NCI-H446 treated with DMSO at 0.1 percent for 48 hours (cell line): Measurements from ENCODE around the gene ATG3.
A peak's percentile ranks its signal among the peaks of the same experiment; 100 is the strongest.
"Not testable (repeated sequence)": the region's sequence is repeated elsewhere in the genome, so short reads cannot be mapped to it uniquely, and the experiment has no call there.

Experiments
- DNase-seq: peaks from one replicate; lab custom pipeline; 2025; lab: John Stamatoyannopoulos, UW

Gene ATG3

GRCh38 chr3:112561734-112562529, at the start of gene ATG3, which contains the start of gene SLC35A5:
TSS of gene ATG3 (minus strand) at chr3:112561962. CDS start at chr3:112561528, 434 bp downstream.
TSS of gene SLC35A5 (plus strand) at chr3:112562045. CDS start at chr3:112563404, 1,359 bp downstream.
- peak; percentile 97 for DNase-seq

GRCh38 chr3:112610121-112610520, 48.4 kb upstream of the ATG3 start:
- no peak for DNase-seq

GRCh38 chr3:112607863-112608262, 46.1 kb upstream of the ATG3 start:
- no peak for DNase-seq

DNA sequence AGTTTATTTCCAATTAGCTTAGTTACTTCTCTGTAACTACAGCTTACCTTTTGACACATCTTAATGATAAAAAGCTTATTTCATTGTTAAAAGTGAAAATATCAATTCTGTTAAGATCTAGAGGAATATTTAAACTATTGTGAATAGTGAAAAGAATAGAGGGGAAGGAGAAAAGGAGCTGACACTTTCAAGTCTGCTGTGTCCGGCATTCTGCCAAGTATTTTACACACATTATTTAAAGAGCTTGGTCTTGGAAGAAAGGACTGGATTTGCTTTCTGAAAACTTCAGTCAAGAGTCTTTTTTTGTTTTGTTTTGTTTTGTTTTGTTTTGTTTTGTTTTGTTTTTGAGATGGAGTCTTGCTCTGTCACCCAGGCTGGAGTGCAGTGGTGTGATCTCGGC, 44.3 kb upstream of the ATG3 start:
- DNase-seq, result no peak

DNA sequence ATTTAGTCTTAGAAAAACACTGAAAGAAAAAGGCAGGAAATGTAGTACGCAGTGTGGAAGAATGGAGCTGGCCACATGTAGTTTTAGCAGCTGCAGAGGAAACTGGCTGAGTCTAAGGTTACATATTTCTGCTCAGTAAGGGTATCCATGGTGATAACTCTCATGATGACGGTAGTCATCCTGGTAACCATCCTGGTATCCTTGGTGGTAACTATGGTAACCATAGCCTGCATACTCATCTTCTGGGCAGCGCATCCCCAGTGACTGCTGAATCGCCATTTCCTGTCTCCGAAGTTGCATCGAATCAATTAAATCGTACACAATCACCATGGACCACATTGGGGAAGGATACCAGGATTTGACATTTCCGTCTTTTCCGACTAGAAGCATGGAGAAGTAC, 43.5 kb upstream of the ATG3 start:
- DNase-seq, result no peak

GRCh38 chr3:112604536-112604935, 42.8 kb upstream of the ATG3 start:
- DNase-seq, result no peak

DNA sequence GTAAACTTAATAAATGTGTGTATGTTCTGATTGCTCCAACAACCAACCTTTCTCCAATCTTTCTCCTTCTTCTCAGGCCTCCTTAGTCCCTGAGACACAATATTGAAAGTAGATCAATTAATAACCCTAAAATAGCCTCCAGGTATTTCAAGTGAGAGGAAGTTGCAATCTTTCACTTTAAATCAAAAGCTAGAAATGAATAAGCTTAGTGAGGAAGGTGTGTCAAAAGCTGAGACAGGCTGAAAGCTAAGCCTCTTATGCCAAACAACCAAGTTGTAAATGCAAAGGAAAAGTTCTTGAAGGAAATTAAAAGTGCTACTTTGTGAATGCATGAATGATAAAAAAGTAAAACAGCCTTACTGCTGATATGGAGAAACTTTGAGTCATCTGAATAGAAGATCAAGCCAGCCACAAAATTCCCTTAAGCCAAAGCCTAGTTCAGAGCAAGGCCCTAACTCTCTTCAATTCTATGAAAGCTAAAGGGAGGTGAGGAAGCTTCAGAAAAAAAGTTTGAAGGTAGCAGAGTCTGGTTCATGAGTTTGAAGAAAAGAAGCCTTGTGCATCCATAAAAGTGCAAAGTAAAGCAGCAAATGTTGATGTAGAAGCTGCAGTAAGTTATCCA, 40.6 kb upstream of the ATG3 start:
- no peak for DNase-seq

DNA sequence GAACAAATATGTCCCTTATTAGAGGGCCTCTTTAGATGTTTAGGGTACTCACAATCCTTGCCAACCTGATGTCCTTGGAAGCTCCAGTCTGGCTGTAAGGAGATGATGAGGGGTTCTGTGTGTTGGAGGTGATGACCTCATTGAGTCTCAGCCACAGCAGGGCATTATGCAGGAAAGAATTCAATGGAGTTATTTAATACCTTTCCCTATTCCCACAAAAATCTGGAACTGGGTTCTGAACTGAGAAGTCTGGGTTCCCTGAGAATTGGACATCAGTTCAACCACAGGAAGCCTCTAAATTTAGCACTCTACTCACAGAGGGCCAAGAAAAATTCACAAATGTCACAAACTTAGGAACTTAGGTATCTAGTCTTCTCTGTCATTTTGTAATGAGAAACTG, 37.0 kb upstream of the ATG3 start:
- DNase-seq, result no peak

DNA sequence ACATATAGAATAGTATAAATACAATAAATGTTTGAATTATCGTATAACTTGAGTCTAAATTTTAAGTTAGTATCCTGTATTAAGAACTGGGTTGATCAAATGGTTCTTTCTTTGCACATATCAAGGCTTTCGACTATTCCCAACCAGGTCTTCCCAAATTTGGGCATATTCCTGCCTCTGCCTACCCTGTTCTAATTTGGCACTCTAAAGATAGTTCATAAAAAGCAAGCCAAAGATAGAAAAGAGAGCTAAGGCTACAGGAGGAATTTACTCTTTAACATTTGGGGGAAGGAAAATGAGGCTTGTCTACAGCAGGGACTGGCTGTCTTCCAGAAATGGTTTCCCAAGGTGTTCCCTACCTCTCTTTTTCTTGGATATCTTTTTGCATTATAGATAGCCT, 36.2 kb upstream of the ATG3 start:
- no peak for DNase-seq

DNA sequence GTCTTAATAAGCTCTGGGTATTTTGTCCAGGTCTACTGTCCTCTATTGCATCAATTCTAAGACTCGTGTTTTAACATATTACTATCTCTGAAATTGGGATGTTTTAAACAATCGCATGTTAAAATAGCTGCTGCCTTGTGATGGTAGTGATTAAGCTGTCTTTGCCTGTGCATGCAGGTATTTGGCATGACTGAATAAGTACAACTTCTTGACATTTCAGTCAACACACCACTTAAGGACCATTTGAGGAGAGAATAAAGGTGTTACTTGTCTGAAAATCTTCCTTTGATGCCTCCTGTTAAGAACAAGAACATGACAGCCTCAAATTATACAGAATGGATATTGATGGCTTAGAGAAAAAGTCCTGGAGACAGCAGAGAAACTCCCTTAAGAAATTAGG, 33.1 kb upstream of the ATG3 start:
- no peak for DNase-seq

- DNase-seq, result no peak
These were observed 31.5 kb upstream of the ATG3 start for GRCh38 chr3:112593258-112593657.

DNA sequence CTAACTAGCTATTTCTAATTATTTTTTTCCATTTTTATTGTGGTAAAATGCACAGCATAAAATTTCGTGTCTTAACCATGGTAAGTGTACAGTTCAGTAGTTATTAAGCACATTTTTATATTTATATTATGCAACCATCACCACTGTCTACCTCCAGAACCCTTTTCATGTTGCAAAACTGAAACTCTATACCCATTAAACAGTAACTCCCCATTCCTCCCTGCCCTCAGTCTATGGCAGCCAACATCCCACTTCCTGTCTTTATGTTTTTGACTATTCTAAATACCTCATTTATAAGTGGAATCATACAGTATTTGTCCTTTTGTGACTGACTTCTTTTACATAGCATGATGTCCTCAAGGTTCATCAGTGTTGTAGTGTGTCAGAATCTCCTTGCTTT, 25.6 kb upstream of the ATG3 start:
- no peak for DNase-seq

DNA sequence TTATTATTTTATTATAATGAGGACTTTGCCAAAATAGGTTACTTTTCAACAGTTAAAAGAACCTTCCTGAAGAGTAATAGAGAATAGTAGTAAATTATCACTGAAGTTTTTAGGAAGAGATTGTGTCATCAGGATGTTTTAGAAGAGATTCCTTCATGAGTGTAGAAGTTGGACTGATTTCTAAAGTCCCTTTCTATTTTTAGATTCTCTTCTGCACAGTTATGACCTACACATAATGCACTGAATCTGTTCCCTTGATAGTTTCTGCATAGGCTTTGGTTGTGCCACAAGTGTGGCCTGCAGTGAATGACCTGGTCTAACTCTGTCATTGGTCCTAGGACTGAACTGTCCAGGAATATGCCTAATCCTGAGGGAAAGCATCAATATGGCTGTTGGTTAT, 24.0 kb upstream of the ATG3 start:
- DNase-seq, result no peak

- DNase-seq, result no peak
These were observed 21.3 kb upstream of the ATG3 start for GRCh38 chr3:112583105-112583504.

DNA sequence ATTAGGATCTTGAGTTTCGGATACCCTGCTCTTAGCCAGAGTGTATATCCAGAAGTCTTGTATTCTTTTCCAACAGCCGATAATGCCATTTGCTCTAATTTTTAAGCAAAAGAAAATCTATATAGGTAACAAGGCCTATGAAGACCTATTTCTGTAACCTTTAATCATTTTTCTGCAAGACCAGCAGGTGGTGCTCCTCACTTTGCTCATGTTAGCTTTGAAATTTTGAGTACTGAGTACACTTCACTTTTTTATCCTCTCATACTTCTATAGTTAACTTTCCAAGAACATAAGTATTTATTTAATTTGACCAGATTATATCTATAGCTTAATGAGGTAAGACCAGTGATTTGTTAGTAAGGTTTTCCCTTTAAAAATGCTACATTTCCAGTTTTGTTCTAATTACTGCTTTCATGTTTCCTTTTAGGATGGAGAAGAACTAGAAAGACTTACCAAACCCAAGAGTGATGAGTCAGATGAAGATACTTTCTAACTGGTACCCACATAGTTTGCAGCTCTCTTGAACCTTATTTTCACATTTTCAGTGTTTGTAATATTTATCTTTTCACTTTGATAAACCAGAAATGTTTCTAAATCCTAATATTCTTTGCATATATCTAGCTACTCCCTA, 20.6 kb upstream of the ATG3 start:
- DNase-seq, result peak; percentile 32

- DNase-seq, result no peak
These were observed 17.9 kb upstream of the ATG3 start for GRCh38 chr3:112579697-112580096.

GRCh38 chr3:112579232-112579631, 17.5 kb upstream of the ATG3 start:
- no peak for DNase-seq

DNA sequence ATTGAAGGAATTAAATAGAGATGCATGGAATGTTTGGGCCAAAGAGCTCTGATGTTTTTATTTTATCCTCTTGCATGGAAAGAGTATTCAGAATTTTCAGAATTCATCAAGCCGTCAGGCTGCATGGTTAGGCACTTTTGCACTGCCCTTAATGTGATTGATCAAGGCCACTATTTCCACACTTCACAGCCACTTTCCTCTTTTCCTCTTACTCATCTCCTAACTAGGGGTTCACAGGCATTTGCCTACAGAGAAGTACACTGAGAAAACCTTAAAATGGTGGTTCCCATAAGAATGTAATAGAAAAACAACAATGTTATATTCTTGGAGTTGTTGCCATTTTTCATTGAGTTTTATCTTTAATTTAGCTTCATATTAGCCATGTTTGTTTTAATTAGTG, 10.9 kb upstream of the ATG3 start:
- no peak for DNase-seq

DNA sequence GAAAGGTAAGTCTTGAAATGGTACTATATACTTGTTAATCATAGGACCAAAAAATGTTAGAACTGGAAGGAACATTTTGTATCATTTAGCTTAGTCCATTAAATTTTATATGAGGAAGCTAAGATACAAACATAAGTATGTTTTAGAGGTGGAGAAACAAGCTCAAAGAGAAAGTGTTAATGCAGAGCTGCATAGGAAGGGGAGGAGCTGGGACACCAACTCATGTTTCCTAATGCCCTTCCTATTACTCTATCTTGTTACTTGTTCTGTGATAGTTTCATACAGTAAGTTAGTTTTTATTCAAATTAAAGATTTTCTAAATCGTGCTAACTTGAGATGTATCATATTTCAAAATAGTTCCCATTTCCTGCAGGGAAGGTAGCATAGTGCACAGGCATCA, 7.5 kb upstream of the ATG3 start:
- DNase-seq, result no peak

DNA sequence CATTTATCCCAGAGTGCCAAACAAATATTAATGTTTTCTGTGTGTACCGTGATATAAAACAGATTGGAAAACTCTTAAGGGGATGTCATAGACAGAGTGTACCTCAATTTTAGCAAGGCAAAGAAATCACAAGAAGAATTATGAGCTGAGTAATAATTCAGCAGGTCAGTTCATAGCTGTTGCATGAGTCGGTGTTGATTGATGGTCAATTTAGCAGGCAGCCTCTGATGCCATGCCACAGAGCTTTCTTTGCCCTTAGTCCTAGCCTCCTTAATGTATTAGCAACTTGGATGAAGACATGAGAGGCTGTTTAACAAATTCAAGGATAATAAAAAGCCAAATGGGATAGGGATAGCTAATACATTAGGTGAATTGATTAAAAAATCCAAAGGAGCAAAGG, 6.9 kb upstream of the ATG3 start:
- DNase-seq, result no peak

DNA sequence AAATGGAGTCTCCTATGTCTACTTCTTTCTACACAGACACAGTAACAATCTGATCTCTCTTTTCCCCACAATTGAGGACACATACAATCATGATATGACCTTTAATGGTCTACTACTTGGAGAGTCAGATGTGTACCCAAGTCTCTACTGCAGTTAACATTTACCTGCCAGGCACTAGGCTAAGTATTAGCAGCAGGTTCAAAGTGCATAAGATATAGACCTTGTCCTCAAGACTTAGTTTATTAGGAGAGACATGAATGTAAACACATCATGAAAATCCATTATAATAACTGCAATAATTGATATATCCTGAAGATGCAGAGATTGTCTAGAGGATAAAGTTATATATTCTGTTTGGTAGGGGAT, 3.2 kb upstream of the ATG3 start:
- no peak for DNase-seq

DNA sequence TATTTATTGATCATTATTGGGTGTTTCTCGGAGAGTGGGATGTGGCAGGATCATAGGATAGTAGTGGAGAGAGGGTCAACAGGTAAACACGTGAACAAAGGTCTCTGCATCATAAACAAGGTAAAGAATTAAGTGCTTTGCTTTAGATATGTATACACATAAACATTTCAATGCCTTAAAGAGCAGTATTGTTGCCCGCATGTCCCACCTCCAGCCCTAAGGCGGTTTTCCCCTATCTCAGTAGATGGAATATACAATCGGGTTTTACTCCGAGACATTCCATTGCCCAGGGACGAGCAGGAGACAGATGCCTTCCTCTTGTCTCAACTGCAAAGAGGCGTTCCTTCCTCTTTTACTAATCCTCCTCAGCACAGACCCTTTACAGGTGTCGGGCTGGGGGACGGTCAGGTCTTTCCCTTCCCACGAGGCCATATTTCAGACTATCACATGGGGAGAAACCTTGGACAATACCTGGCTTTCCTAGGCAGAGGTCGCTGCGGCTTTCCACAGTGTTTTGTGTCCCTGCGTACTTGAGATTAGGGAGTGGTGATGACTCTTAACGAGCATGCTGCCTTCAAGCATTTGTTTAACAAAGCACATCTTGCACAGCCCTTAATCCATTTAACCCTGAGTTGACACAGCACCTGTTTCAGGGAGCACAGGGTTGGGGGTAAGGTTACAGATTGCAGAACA, 2.6 kb upstream of the ATG3 start:
- DNase-seq, result not testable (repeated sequence)

GRCh38 chr3:112561484-112561733, 353 bp downstream of the ATG3 start:
- no peak for DNase-seq
